T1000 (cell line): Measurements from ENCODE around the gene ZBTB40.

ENCODE experiments used
- DNase-seq: peaks from one replicate; lab custom pipeline; 2025; ENCODE audit warnings: mixed read lengths; lab: John Stamatoyannopoulos, UW

The ZBTB40 gene

GRCh38 chr1:22533244-22533895 lies 81.7 kb downstream of the ZBTB40 start:
- DNase-seq = no peak

- DNase-seq = no peak
Observed at GRCh38 chr1:22534951-22535350, 83.3 kb downstream of the ZBTB40 start.

GRCh38 chr1:22535399-22535798 lies 83.7 kb downstream of the ZBTB40 start:
- DNase-seq = no peak

GRCh38 chr1:22536506-22536905 lies 84.9 kb downstream of the ZBTB40 start:
- no peak for DNase-seq

GRCh38 chr1:22537441-22538139 lies 85.9 kb downstream of the ZBTB40 start:
- no peak for DNase-seq

GRCh38 chr1:22539510-22540118 lies 88.0 kb downstream of the ZBTB40 start:
- DNase-seq = no peak

- no peak for DNase-seq
Observed at GRCh38 chr1:22540337-22540736, 88.7 kb downstream of the ZBTB40 start.

GRCh38 chr1:22542886-22543285 lies 91.2 kb downstream of the ZBTB40 start:
- DNase-seq = no peak

GRCh38 chr1:22543679-22544078 lies 92.0 kb downstream of the ZBTB40 start:
- DNase-seq = no peak

- DNase-seq = no peak
Observed at GRCh38 chr1:22544606-22545005, 93.0 kb downstream of the ZBTB40 start.

GRCh38 chr1:22545141-22545540 lies 93.5 kb downstream of the ZBTB40 start:
- DNase-seq = no peak

- DNase-seq = no peak
Observed at GRCh38 chr1:22547186-22547817, 95.7 kb downstream of the ZBTB40 start.

- DNase-seq = no peak
Observed at GRCh38 chr1:22547818-22548462, 96.3 kb downstream of the ZBTB40 start.

- DNase-seq = no peak
Observed at GRCh38 chr1:22550021-22550420, 98.4 kb downstream of the ZBTB40 start.

- DNase-seq = no peak
Observed at GRCh38 chr1:22551591-22551990, 99.9 kb downstream of the ZBTB40 start.

- DNase-seq = no peak
Observed at GRCh38 chr1:22552021-22552420, 100.4 kb downstream of the ZBTB40 start.

GRCh38 chr1:22553104-22553880 lies 101.6 kb downstream of the ZBTB40 start:
- DNase-seq = no peak

GRCh38 chr1:22553991-22554522 lies 102.4 kb downstream of the ZBTB40 start:
- DNase-seq = no peak

GRCh38 chr1:22555371-22555656 lies 103.7 kb downstream of the ZBTB40 start:
- no peak for DNase-seq

GRCh38 chr1:22556391-22557104 lies 104.9 kb downstream of the ZBTB40 start:
- DNase-seq = no peak
